GM06990 (cell line): ENCODE results near the gene FAM118A.
"Not testable (repeated sequence)": the region's sequence is repeated elsewhere in the genome, so short reads cannot be mapped to it uniquely, and the experiment has no call there.

Source experiments
- DNase-seq: peaks from one replicate; pipeline ENCODE4 v3.0.0-alpha.2; 2011; ENCODE audit not compliant: insufficient read length; ENCODE audit errors: extremely low read depth
- H3K27me3 ChIP-seq: replicated peaks from 2 replicates; pipeline ENCODE4 v1.6.0; 2011; ENCODE audit warnings: low read length; ENCODE audit not compliant: control insufficient read depth, insufficient read depth
- H3K36me3 ChIP-seq: 2 replicates; pipeline ENCODE4 v1.5.1; 2011; ENCODE audit warnings: low read length; ENCODE audit not compliant: control insufficient read depth, insufficient read depth
- H3K4me3 ChIP-seq: replicated peaks from 2 replicates; pipeline ENCODE4 v1.5.1; 2011; ENCODE audit warnings: low read depth, mild to moderate bottlenecking, control low read depth, low read length
- TF ChIP-seq, protein P1 (sequence below): IDR thresholded peaks from 2 replicates; pipeline ENCODE4 v1.5.1; 2011; ENCODE audit warnings: low read length, control low read depth, mild to moderate bottlenecking, inconsistent platforms; ENCODE audit not compliant: insufficient read depth, poor library complexity, severe bottlenecking

The FAM118A gene

DNA sequence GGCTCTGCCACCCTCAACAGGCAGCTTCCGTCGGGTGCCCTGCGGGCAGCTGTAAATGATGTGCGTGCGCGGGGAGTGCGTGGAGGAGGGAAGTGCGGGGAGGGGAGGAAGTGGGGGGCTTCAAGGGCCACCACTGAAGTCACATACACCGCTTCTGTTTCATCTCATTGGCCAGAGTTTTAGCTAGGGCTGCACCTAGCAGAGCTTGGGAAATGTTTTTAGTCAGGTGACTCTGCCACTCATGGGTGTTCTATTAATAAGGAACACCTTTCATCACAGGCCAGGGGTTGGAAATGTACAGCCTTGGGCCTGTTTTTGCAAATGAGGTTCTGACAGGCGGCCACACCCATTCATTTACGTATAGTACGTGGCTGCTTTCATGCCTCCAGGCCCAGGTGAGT is 14.6 kb downstream of the FAM118A start:
- TF ChIP-seq, protein P1, sequence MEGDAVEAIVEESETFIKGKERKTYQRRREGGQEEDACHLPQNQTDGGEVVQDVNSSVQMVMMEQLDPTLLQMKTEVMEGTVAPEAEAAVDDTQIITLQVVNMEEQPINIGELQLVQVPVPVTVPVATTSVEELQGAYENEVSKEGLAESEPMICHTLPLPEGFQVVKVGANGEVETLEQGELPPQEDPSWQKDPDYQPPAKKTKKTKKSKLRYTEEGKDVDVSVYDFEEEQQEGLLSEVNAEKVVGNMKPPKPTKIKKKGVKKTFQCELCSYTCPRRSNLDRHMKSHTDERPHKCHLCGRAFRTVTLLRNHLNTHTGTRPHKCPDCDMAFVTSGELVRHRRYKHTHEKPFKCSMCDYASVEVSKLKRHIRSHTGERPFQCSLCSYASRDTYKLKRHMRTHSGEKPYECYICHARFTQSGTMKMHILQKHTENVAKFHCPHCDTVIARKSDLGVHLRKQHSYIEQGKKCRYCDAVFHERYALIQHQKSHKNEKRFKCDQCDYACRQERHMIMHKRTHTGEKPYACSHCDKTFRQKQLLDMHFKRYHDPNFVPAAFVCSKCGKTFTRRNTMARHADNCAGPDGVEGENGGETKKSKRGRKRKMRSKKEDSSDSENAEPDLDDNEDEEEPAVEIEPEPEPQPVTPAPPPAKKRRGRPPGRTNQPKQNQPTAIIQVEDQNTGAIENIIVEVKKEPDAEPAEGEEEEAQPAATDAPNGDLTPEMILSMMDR: no peak

DNA sequence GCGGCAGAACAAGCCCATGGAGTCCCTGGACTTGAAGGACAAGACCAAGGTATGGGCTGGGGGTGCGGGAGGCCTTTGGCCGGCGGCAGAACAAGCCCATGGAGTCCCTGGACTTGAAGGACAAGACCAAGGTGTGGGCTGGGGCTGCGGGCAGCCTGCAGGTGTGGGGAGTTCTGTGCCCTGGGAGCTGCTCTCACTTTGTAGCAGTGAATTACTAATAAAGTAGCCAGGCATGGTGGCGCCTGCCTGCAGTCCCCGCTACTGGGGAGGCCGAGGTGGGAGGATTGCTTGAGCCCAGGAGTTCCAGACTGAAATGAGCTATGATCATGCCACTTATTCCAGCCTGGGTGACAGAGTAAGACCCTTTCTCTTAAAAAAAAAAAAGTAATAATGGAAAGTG is 18.5 kb downstream of the FAM118A start:
- H3K27me3 ChIP-seq, H3K36me3 ChIP-seq: not testable (repeated sequence)
- DNase-seq: peak; percentile 42

More for the DNA sequence above, 14.6 kb downstream of the FAM118A start:
- no peaks in the 10 kb centered on the region for H3K27me3 ChIP-seq
- H3K4me3 ChIP-seq: no peak overlapping the region
- DNase-seq: no peak
- H3K36me3 ChIP-seq: peaks cover 4% of the 10 kb centered on the region

DNA sequence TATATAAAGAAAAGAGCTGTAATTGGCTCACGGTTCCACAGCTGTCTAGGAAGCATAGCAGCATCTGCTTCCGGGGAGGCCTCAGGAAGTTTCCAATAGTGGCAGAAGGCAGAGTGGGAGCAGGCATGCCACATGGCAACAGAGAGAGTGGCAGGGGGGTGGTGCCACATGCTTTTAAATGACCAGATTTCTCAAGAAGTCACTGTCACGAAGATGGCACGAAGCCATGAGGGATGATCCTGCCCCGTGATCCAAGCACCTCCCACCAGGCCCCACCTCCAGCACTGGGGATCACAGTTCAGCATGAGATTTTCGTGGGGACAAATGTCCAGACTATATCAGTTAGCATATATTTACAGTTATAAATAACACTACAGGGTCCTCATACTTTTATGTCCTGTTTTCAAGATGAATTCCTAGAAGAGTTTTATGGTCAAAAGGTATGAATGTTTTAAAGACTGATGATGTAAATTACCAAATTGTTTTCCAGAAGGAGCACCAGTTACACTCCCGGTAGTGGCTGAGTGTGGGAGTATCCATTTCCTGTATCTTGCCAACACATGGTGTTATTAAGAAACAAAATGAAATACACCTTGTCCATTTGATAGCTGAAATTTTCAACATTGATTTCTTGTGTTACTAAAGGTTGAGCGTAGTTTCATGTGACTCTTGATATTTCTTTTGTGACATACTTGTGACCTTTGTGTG is 19.2 kb downstream of the FAM118A start:
- DNase-seq: no peak
- TF ChIP-seq, protein P1: no peak
- Histone ChIP-seq H3K4me3 (no peak overlapping the region), H3K27me3 (no peaks in the 10 kb centered on the region), H3K36me3 (peaks cover 4% of the 10 kb centered on the region)

More for the DNA sequence above, 18.5 kb downstream of the FAM118A start:
- H3K4me3 ChIP-seq: not testable (repeated sequence)

DNA sequence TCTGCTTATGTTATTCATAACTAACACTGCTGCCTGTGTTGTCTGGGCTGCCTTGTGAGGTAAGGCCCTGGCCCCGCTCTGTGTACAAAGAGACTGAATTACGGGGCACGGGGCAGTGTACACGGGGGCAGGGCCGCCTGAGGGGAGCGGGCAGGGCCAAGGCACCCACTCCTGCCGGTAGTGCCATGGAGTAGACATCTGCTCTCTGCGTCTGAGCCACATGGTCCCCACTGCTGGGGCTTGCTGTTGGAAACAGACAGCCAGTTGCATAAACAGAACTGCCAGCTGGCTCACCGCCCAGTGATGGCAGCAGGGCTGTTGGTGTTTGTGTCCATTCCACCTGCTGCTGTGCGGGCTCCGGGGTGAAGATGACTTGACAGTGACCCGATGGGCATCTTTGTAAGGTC is 19.8 kb downstream of the FAM118A start:
- Histone ChIP-seq H3K4me3 (no peak overlapping the region), H3K36me3 (peaks cover 4% of the 10 kb centered on the region), H3K27me3 (no peaks in the 10 kb centered on the region)
- no peak for DNase-seq
- TF ChIP-seq, protein P1: no peak

DNA sequence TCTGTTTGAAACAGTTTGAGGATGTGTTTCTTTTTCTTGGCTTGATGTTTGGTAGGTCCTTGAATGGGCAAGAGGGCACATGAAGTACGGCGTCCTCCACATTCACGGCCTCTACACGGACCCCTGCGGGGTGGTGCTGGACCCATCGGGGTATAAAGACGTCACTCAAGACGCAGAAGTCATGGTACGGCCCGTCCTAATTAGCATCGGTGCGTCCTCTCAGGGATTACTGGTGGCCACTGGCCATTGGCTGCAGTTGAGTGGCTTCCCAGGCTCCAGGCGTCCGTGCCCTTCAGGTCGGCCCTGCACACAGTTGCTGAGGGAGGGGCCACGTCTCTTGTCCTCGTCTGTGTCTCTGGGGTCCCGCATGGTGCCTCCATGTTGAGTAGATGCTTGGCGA is 20.8 kb downstream of the FAM118A start:
- no peak overlapping the region for H3K4me3 ChIP-seq
- peaks cover 5% of the 10 kb centered on the region for H3K36me3 ChIP-seq
- no peaks in the 10 kb centered on the region for H3K27me3 ChIP-seq
- DNase-seq: no peak
- TF ChIP-seq, protein P1: no peak

DNA sequence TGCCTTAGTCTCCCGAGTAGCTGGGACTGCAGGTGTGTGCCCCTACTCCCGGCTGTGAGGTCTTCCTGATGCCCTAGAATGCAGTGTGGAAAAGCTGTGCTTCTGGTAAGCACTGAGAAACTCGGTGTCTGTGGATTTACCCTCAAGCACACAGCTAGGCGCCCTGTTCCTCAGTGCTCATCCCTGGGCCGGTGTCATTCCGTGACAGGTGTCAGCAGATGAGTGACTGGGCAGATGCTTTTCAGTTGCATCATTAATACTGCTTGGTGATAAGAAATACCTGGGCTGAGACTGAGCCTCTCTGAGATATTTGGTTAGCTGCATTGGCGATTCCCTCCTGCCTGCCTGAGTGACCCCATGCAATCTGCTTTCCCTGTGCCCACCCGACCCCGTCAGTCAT is 21.8 kb downstream of the FAM118A start:
- no peak for DNase-seq
- TF ChIP-seq, protein P1: no peak
- Histone ChIP-seq H3K27me3 (no peaks in the 10 kb centered on the region), H3K4me3 (no peak overlapping the region), H3K36me3 (peaks cover 2% of the 10 kb centered on the region)
